Neutrophil (primary cell): ENCODE measurements around the gene GLT1D1.

Experiments
- H3K27ac ChIP-seq: fragments of 200-600 bp; sonication (generic); 2 replicates; pipeline ENCODE4 v1.5.1; 2016; ENCODE audit warnings: mild to moderate bottlenecking, moderate library complexity
- H3K27me3 ChIP-seq: fragments of 200-600 bp; sonication (generic); 2 replicates; pipeline ENCODE4 v1.6.0; 2016; ENCODE audit warnings: mild to moderate bottlenecking
- H3K36me3 ChIP-seq: fragments of 200-600 bp; sonication (generic); 2 replicates; pipeline ENCODE4 v1.5.1; 2017
- H3K4me1 ChIP-seq, 2 experiments: fragments of 200-600 bp in 1 of 2; sonication (generic) in 1 of 2; 1 replicate in 1 of 2; 2 replicates in 1 of 2; pipeline versions ENCODE4 v1.5.1 to v1.6.1; 2013 to 2016; ENCODE audit warnings: low read depth in 1 of 2, low read length in 1 of 2, mild to moderate bottlenecking in 1 of 2, moderate library complexity in 1 of 2; ENCODE audit not compliant: control insufficient read depth in 1 of 2, insufficient read depth in 1 of 2
- H3K4me3 ChIP-seq, 2 experiments: fragments of 200-600 bp in 1 of 2; sonication (generic) in 1 of 2; 1 replicate in 1 of 2; 2 replicates in 1 of 2; pipeline ENCODE4 v1.5.1; 2013 to 2016; ENCODE audit warnings: low read depth in 1 of 2, low read length in 1 of 2, mild to moderate bottlenecking in 1 of 2, moderate library complexity in 1 of 2
- H3K9me3 ChIP-seq: fragments of 200-600 bp; sonication (generic); 2 replicates; pipeline ENCODE4 v1.5.1; 2016
- CTCF ChIP-seq: fragments of 200-600 bp; sonication (generic); IDR thresholded peaks from 2 replicates; pipeline ENCODE4 v1.5.1; 2016; ENCODE audit warnings: antibody characterized with exemption

GLT1D1 gene

GRCh38 chr12:128818065-128819022 lies 34.9 kb upstream of the GLT1D1 start:
- Histone ChIP-seq H3K27ac (peak overlapping the region; percentile 98), H3K4me3 (peak overlapping the region; percentile 83 to 90), H3K9me3 (no peaks in the 10 kb centered on the region), H3K27me3 (no peaks in the 10 kb centered on the region), H3K4me1 (peaks cover 77 to 79% of the 10 kb centered on the region in 2 experiments), H3K36me3 (peaks cover 21% of the 10 kb centered on the region)
- TF ChIP-seq CTCF, result no peak

- no peaks in the 10 kb centered on the region for H3K9me3 ChIP-seq
- TF ChIP-seq CTCF, result peak; percentile 18
- H3K27ac ChIP-seq, result peak overlapping the region; percentile 98
- no peaks in the 10 kb centered on the region for H3K27me3 ChIP-seq
- peaks cover 9% of the 10 kb centered on the region for H3K36me3 ChIP-seq
- H3K4me3 ChIP-seq, result peak overlapping the region; percentile 83 to 90
- peaks cover 83 to 85% of the 10 kb centered on the region in 2 experiments for H3K4me1 ChIP-seq
Observed at GRCh38 chr12:128819293-128820144, 33.8 kb upstream of the GLT1D1 start.

- Histone ChIP-seq H3K27me3 (no peaks in the 10 kb centered on the region), H3K4me3 (peak overlapping the region; percentile 83 to 90), H3K4me1 (peaks cover 90 to 91% of the 10 kb centered on the region in 2 experiments), H3K36me3 (peaks cover 5% of the 10 kb centered on the region), H3K27ac (peak overlapping the region; percentile 98), H3K9me3 (no peaks in the 10 kb centered on the region)
- TF ChIP-seq CTCF, result no peak
Observed at GRCh38 chr12:128820253-128820652, 33.0 kb upstream of the GLT1D1 start.

- H3K4me1 ChIP-seq, result peaks cover 84 to 86% of the 10 kb centered on the region in 2 experiments
- peaks cover 5% of the 10 kb centered on the region for H3K36me3 ChIP-seq
- H3K27me3 ChIP-seq, result no peaks in the 10 kb centered on the region
- no peak for TF ChIP-seq CTCF
- H3K27ac ChIP-seq, result peak overlapping the region; percentile 98
- no peaks in the 10 kb centered on the region for H3K9me3 ChIP-seq
- peak overlapping the region; percentile 83 to 90 for H3K4me3 ChIP-seq
Observed at GRCh38 chr12:128820723-128821432, 32.4 kb upstream of the GLT1D1 start.
